GM12801 (cell line): ENCODE data around the gene CLTC.

ENCODE experiments used
- CTCF ChIP-seq: IDR thresholded peaks from one replicate; pipeline ENCODE4 v1.5.1; 2011; ENCODE audit warnings: control low read depth; ENCODE audit not compliant: insufficient read length; ENCODE audit errors: extremely low read depth

The CLTC gene

GRCh38 chr17:59714255-59714654, 94.6 kb downstream of the CLTC start:
- no peak for TF ChIP-seq CTCF

GRCh38 chr17:59716427-59716826, 96.7 kb downstream of the CLTC start:
- TF ChIP-seq CTCF = no peak

- no peak for TF ChIP-seq CTCF
Observed at GRCh38 chr17:59719526-59719925, 99.8 kb downstream of the CLTC start.

GRCh38 chr17:59722623-59723022, 102.9 kb downstream of the CLTC start:
- TF ChIP-seq CTCF = no peak

- TF ChIP-seq CTCF = no peak
Observed at GRCh38 chr17:59723041-59723440, 103.3 kb downstream of the CLTC start.

GRCh38 chr17:59723607-59724006, 103.9 kb downstream of the CLTC start:
- TF ChIP-seq CTCF = no peak

GRCh38 chr17:59725691-59726090, 106.0 kb downstream of the CLTC start:
- TF ChIP-seq CTCF = no peak
